ENCODE measurements around the gene OR6V1.
A peak's percentile ranks its signal among the peaks of the same experiment; 100 is the strongest.
"Not testable (repeated sequence)": the region's sequence is repeated elsewhere in the genome, so short reads cannot be mapped to it uniquely, and the experiment has no call there.

The OR6V1 gene

DNA sequence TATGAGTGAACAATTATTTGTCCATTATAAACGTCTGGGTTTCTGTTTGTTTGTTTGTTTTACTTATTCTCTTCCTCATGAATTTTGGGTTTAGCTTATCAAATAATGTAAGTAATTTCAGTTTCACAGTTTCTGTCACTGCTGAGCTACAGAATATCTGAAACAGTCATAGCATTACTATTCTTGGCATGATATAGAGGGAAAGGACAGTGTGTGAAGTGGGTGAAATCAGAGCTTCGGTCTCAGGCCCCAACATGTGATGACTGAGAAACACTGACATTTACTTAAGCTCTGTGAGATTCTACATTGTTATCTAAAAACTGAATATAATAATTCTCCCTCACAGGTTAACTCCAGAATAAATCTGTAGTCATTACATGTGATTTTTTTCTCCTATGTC, 8.8 kb upstream of the OR6V1 start:
- no peak for DNase-seq

GRCh38 chr7:143046426-143046851, 5.7 kb upstream of the OR6V1 start:
- peak; percentile 4 for DNase-seq

DNA sequence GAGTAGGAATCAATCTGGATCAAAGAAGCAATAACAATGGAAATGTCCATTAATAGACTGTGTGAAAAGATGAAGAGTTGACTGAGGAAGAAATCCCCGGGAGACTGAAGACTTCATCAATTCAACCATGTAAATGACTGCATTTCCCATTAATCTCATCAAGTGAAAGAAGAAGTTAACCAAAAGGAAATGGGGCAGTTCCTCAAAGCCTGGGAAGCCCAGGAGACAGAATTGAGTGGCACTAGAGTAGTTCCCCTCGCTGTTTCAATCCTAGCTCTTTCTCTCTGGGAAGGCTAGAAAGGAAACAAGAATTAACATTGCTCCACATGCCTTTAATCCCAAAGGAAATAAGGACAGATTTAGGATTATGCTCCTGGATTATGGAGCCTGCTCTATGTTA, 4.8 kb upstream of the OR6V1 start:
- peak; percentile 0 for DNase-seq

GRCh38 chr7:143048827-143049226, 3.3 kb upstream of the OR6V1 start:
- peak; percentile 18 for DNase-seq

DNA sequence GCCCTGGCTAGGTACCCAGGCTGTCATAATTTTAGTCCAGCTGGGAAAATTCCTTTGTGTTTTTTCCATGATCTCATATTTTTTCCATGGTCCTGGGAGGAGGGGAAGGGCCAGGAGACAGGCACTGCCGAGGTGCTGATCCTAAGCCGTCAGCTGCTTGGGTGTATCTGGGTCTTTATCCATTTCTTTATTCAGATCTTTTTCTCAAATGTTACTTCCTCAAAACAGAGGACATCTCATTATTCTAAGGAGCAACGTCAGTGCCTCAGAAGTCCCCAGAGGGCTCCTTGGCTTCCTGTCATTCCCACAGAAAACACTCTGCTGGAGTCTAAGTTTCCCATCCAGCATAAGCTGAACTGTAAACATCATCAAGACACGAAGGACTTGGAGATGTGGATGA, 2.8 kb upstream of the OR6V1 start:
- DNase-seq, result peak; percentile 9

DNA sequence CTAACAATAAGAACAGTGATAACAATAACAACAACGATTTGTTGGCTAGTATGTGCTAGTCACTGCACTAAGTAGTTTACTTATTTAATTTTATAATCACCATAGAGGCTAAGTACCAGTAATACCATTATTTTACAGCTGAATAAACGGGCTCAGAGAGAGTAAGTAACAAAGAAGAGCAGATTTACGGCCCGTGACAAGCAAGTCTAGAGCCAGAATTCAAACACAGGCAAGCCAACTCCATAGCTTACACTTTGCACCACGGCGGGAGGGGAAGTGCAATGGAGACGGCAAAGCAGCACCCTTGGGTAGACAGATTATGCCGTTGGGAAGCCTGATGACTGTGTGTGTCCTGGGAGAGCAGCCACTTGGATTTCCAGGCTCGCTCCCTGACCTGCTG, 1.2 kb upstream of the OR6V1 start:
- DNase-seq, result peak; percentile 22

DNA sequence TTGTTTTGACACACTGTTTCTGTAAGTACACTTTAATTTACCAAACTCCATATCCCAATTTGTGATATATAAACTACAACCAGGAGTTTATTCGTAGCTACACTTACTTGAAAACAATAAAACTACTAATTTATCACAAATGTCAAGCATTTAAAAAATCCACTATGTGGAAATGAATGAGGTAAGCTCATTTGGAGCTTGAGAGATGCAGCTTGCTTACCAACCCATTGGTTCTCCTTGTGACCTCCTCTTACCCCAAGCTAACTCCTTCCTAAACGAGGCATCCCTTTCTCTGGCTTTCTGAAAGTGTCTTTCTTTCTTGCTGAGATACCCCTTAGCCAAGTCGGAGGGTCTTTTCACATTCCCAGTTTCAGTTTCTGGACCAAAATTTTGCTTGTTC, 2.5 kb downstream of the OR6V1 start:
- no peak for DNase-seq

DNA sequence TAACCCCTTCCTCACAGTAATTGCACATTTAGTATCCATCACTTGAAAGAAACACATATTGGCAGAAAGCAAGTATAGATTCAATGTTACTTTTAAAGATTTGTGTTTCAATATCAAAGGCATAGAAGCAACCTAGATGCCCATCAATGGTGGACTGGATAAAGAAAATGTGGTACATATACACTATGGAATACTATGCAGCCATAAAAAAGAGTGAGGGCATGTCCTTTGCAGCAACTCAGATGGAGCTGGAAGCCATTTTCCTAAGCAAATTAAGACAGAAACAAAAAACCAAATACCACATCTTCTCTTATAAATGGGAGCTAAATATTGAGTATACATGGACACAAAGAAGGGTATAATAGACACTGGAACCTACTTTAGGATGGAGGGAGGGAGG, 3.6 kb downstream of the OR6V1 start:
- no peak for DNase-seq

DNA sequence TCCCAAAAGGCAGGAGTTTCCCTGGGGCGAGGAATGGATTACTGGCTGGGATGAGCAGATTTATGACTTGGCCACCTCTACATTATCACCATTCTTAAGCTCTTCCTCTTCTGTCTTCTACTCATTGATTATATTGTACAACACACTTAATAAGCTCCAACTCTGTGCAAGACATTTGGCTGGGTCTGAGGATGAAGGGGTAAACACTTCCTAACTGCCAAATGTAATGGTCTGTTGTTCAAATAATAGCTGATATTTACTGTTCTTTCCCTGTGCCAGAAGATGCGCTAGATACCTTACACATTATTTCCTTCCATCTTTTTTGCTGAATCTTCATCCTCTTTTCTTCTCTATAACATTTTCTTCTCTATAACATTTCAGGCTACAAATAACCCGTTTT, 11.6 kb downstream of the OR6V1 start:
- no peak for DNase-seq

DNA sequence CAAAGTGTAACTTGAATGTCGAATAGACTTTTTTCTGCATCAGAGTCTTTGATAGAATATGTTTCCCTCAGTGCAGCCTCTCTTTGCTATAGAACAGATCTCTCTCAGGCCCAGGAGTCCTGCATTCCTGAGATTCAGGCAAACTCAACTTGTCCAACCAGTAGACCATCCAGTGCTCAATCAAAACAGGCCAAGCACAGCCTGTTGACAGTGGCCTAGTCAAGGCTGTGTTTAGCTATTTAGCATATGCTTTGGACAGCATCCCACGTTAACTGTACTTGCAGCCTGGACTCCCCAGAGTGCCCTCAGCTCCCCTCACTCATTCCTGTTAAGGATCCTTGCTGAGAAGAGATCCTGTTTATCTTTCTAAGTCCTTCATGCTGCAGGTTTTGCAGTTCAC, 16.3 kb downstream of the OR6V1 start:
- peak; percentile 61 for DNase-seq

DNA sequence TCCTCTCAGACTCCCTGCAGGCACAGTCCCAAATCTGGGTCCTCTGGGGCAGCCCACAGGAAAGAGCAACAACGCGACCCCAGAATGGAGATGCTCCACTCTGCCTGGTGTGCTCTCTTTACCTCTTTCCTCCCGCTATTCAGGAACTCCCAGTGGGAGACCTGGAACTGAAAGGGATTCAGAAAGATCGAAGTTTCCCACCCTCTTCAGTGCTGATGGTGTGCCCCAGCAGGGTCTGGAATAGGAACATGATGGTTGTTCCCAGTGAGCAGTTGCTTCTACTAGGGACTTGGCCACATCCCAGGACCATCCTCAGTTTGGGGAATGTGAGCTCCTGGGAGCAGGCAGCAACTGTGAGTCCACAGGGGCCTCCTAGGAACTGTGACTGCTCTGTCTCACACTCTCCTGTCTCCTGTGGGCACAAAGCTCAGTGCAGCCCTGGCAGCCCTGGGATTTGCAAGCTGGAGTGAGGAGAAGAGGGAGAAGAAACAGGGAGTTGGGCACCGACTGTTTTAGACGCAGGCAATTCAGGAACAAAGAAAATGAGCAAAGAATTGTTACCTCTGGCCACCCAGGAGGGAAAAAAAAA, 17.9 kb downstream of the OR6V1 start:
- DNase-seq, result no peak

DNA sequence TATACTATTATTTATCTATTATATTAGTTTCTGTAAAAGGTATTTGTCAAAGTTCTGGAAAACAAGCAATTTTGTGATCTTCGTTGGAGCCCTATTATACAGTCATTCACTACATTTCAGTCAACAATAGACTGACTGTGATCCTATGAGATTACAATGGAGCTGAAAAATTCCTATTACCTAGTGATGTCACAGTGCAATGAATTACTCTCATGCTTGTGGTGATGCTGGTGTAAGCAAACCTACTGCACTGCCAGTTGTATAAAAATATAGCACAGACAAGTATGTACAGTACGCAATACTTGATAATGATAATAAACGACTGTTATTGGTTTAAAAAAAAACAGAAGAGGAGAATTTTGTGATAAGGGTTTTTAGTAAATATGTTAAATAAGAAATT, 21.4 kb downstream of the OR6V1 start:
- DNase-seq, result no peak

DNA sequence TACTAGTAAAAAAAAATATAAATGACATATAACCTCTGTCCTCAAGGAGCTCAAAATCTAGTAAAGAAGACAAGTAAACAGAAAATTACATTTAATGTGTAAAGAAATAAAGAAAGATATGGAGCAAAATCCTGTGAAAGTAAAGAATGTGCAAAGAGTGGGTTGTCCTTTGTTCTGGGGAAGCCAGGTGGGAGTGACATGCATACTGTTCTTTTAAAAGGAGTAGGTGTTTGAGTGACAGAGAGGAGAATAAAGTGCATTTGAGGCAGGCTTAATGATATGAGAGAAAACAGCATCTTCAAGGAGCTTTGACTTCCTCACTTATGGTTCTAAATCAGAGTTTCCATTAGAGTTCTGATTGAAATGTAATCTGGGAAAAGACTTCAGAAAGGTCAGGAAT, 22.0 kb downstream of the OR6V1 start:
- DNase-seq, result no peak

DNA sequence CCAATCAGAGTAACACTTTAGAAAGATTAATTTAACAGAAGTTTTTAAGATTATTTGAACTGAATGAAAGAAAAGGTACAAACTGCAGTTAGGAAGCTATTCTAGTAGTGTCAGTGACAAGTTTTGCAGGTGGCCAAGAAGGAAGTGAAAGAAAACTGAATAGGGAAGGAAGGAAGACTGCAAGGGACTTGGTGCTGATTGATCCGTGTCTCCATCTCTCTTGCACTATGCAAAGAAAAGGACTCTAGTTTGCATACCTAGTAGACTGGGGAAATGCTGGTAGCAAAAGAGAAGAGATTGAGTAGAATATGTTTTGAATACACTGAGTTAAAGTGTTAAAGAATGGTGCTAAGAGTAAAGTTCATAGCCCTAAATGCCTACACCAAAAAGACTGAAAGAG, 33.0 kb downstream of the OR6V1 start:
- DNase-seq, result no peak

DNA sequence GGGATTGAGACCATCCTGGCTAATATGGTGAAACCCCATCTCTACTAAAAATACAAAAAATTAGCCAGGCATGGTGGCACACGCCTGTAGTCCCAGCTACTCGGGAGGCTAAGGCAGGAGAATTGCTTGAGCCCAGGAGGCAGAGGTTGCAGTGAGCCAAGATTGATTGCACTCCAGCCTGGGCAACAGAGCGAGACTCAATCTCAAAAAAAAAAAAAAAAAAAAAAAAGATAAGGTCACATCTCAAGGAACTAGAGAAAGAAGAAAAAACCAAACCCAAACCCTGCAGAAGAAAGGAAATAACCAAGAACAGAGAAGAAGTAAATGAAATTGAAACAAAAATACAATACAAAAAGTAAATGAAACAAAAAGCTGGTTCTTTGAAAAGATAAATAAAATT, 33.5 kb downstream of the OR6V1 start:
- not testable (repeated sequence) for DNase-seq

GRCh38 chr7:143088549-143089231, 36.5 kb downstream of the OR6V1 start:
- not testable (repeated sequence) for DNase-seq

DNA sequence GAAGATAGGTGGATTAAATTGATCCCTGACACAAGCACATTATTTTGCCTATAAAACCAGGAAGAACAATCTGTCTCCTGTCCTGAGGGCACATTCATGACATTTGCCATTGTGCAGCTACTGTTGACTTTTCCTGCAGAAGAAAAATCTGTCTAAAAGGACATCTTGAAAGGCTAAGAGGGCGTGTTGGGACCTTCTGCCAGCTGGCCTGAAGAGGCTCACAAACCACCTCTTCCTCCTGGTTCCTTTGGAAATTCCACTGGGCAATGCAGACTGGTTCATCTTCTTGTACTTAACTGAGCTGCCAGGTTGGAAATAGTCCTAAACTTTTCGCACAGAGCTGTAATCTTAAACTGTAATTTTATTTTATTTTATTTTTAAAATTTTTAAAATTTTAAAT, 44.0 kb downstream of the OR6V1 start:
- no peak for DNase-seq

- not testable (repeated sequence) for DNase-seq
These were observed 47.4 kb downstream of the OR6V1 start for GRCh38 chr7:143099579-143099978.

Measured in islet precursor cell (in vitro differentiated cells).